ENCODE data around the gene SSRP1.

Gene SSRP1

DNA sequence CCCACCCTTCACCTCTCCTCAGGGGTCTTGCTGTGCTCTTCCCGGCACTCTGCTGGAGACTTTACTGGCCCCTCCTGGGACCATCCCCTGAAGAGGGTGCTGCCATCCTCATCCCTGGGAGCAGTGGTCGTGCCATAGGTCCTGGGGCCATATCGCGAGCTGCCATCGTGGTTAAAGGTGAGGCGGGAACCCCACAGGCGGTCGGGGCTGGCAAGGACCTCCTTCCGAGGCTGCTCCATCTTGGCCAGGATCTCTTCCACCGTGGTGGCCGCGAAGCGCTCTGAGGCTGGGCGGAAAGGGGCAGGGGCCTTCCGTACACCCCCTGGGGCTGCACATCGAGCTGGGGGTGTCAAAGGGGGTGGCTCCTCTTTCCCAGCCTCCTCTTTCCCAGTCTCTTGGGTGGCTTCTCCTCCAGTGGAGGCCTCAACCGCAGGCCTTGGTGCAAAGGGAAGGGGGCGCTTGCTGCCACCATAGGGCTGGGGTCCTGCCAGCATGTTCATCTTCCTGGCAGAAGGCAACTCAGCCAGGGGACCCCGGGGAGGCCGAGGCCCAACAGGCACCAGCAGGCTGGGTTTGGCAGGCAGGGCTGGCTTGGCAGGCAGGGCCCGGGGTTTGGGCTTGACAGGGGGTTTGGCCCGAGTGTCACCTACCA, 15.5 kb downstream of the SSRP1 start:
- no peak for DNase-seq (ENCODE audit: extremely low read depth in 1 of 2, low read depth in 1 of 2)

DNA sequence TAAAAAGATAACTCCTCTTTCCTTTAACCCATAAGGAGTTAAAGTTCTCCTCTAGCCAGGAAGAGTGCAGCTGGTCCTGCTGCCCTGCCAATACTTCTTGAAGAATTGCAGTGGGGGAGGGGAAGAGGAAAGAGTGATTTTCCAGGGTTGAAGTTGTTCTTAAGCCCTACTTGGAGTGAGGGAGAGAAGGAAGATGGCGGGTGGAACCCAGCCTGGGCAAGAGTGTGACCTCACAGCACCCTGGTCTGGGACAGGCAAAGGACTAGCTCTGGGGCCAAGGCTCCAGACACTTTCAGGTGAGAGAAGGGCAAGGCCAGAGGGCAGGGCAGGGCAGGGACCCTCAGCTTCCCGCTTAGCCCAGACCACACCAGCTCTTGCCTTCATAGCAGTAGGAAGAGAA, 17.5 kb downstream of the SSRP1 start:
- no peak for DNase-seq (ENCODE audit: extremely low read depth in 1 of 2, low read depth in 1 of 2)

DNA sequence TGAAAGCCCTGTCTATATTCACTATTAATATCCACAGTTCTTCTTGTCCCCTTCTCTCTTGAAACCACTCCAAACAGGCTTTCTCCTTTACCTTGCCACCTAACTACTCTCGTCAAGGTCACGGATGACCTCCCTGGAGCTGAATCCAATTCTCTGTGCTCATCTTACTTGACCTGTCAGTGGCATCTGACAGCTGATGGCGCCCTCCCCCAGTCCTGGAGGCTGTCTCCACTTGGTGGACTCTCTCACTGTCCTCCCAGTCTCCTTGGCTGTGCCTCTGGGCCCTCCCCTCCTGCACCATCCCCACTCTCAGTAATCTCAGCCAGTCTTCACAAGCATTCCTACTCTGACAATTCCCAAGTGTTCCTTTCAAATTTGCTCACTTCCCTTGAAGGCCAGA, 19.7 kb downstream of the SSRP1 start:
- DNase-seq (ENCODE audit: extremely low read depth in 1 of 2, low read depth in 1 of 2) = no peak

DNA sequence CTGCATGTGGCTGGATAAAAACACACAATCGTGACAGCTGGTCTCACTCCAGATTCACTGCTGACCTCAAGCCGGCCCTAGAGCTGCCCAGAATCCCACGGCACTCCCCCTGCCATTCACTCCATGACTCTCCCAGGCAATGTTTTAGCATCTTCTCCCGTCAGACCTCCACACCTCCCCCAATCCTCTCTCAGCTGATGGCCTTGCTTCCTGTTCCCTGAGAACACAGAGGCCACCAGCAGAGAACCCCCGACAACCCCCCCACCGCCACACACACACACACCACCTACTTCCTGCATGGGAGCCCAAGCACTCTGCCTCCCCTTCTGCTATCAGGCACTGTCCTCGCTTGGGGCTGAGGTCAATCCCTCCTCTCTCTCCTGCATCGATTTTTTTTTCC, 20.2 kb downstream of the SSRP1 start:
- no peak for DNase-seq (ENCODE audit: extremely low read depth in 1 of 2, low read depth in 1 of 2)

DNA sequence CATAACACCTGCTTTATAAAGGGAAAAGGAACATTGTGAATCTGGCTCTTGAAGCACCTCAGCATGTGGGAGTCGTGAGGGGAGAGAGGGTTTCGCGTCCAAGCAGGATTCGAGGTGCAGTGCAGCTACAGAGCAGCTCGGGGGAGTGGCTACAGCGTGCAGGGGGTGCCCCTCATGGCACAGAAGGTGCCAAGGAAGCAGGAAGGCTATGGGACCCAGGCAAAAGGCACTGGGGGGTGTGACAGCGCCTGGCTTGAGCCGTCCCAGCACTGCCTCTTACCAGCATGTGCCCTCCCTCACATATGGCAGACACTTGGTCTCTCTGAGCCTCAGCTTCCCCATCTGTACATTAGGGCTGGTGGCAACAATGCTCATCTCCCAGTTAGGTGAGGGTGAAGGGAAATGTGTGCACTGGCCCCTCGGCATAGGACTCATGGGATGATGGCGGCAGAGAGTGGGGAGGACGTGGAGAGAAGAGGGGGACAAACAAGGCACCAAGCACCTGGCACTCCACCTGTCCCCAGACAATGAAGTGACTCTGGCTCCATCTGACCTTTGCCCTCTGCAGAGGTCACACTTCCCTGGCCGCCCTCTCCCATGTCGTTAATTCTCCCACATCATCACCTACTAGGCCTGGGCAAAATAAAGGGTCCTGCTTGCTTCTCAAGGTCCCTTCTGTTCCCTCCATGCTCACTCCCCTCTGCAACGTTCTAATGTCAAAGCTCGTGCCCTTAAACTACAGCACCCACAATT, 21.3 kb downstream of the SSRP1 start:
- no peak for DNase-seq (ENCODE audit: extremely low read depth in 1 of 2, low read depth in 1 of 2)

DNA sequence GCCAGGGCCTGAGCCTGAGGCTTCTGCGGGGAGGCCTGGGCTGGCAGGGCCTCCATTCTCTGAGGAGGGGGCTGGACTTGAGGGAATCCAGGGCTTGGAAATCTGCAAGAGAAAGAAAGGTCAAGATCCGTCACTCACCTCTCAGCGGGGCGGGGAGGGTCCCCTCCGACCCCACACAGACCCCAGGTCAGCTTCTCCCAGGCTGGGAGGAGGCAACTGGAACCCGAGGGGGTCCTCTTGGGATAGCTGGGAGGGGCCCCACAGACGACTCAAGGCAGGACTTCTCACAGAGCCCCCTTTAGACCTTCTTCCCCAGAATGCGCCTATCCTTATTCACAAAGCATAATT, 21.9 kb downstream of the SSRP1 start:
- DNase-seq (ENCODE audit: extremely low read depth in 1 of 2, low read depth in 1 of 2) = no peak

DNA sequence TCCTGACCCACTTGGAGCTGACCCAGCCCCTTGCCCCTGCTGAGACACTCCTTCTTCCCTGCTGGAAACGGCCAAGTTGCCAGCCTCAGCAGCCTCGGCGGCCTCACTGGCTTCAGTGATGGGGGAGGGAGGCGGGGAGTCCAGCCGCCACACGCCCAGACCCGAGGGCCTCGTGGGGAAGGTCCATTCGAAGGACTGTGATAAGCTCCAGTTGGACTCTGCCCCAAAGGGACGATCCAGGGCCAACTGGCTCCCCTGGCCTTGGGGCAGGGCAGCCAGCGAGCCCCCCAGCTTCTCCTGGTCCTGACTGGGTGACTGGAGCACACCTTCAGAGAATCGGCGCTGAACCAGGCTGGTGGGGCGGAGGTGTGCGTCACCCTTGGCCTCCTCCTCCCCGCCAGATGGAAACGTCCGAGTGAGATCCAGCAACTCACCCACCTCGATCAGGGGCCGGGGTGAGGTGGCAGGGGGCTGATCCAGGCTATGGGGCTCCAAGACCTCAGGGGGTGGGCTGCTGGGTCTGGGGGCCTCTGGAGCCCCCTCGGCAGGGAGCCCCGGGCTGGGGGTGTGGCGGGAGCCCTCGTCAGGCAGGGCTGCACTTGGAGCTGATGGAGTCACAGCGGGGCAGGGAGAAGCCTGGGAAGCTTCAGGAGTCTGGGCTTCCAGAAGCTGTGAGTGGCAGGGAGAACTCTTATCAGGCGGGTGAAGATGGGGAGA, 22.5 kb downstream of the SSRP1 start:
- DNase-seq (ENCODE audit: extremely low read depth in 1 of 2, low read depth in 1 of 2) = no peak

DNA sequence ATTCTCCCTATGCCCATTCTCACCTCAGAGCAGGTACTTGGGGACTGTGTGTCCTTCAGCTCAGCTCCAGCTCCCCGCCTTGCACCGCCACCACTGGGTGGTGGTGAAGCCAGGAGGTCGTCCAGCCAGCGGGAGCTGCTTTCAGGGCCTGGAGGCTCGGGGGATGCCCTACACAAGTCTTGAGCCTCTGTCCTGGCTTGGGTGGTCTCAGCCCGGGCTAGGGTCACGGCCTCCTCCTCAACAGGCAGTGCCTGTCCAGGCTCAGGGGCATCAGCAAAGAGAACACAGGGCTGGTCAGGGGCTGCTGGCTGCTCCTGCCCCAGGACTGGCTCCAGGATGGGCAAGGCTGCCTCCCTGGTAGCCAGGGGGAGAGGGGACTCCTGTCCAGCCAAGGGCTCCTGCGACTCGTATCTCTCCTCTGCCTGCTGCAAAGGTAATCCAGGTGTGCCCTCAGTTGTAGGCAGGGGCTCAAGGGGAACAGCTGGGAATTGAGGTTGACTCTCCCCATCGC, 23.1 kb downstream of the SSRP1 start:
- DNase-seq (ENCODE audit: extremely low read depth in 1 of 2, low read depth in 1 of 2) = no peak

DNA sequence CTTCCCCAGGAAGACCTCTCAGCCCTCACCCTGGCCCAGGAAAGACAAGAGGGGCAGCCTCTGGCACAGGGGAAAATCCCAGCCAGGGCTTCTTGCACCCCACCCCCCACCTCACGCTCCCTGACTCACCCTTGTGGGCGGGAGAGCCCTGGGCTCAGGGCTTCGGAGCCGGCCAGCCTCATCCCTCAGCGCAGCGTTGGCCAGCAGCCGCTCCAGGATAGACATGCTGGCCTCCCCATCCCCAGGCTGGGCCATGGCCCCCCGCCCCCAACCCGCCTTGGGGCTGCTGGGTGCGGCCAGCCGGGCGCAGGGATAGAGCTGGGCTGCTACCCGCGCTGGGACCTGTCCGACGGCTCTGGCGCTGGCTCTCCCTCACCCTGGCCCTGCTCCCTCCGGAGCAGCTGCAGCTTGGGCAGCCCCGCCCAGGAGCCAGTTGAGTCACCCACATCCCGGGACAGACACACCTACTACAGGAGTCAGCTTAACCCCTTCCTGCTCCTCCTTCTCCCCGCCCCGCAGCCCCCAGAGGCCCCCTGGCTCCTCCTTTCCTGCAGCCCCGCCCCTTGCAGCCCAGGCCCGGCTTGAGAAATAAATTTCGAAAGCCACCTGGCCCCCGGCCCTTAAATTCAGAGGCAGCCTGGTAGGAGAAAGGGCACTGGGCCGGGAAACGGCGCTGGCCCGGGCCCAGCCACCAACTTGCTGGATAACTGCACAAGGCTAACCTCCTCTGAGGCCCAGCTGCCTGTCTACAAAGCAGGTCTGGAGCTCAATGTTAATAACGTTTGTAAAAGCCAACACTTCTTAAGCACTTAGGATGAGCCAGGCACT, 24.4 kb downstream of the SSRP1 start:
- DNase-seq (ENCODE audit: extremely low read depth in 1 of 2, low read depth in 1 of 2) = no peak

DNA sequence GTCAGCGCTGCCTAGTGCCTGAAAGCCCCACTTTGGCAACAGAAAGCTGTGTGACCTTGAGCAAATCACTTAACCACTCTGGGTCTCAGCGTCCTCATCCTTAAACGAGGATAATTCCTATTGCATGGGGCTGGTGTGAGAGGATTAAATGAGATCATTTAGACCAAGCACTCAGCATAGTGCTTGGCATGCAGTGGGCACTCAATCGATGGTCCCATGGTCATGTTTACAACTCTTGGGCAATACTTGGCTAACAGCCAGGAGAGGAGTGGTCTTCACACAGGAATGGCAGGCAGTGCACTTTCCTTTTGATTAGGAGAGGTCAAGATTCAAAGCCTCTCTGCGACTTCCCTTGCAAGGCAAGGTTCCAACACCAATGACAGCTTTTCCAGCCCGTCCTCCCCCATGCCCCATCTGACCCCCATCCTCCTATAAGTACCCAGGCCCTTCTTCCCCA, 25.0 kb downstream of the SSRP1 start:
- DNase-seq (ENCODE audit: extremely low read depth in 1 of 2, low read depth in 1 of 2) = no peak

DNA sequence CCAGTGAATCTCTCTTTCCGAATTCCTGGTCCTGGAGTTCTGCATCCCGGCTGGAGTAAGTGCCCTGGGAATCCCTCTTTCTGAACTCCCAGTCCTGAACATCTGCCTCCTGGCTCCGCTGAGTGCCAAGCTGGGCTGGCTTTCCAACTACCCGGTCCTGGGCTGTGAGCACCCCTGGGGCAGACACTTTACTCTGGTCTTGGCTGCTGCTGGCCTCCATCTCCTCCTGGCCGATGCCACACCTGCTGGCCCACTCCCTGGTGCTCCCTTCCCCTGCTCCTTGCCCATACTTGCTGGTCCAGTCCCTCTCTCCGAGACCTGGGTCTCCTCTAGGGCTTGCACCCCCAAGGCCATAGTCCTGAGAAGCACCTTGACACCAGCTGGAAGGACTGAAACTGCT, 25.6 kb downstream of the SSRP1 start:
- no peak for DNase-seq (ENCODE audit: extremely low read depth in 1 of 2, low read depth in 1 of 2)

DNA sequence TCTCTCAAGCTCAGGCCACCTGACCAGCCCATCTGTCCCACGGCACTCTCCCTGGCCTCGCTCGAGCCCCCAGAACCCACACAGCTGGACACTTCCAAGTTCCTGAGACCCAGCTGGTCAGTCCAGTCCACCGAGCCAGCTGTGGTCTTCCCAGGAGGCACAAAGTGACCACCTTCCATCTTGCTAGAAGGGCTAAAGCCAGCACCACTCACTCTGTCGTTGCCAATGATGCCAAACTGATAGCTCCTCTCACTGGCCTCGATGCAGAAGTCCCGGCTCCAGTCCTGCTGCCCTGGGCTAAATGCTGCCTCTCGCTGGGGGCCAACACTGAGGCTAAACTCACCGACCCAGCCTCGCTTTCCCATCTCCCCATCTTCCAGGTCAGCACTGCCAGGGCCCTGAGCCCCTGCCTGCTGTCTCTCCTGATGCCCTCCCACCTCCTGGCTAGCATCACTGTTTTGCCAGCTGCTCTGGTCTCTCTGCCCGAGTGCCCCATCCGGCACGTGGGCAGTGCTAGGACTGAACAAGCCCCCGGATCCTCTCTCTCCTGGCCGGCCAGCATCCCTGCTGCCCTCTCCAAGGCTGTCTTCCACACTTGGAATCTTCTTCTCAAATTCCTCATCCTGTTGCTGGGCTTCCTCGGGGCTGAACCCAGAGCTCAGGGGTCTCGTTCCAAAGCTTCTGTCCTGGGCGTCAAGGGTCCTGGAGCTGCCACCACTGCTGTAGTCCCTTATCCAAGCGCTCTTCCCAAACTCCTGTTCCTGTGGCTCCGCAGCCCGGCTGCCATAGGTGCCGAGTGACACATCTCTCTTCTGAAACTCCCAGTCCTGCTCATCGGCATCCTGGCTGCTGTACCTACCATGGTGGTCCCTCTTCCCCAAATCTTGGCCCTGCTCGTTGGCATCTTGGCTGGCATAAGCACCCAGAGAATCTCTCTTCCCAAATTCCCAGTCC, 26.3 kb downstream of the SSRP1 start:
- no peak for DNase-seq (ENCODE audit: extremely low read depth in 1 of 2, low read depth in 1 of 2)

DNA sequence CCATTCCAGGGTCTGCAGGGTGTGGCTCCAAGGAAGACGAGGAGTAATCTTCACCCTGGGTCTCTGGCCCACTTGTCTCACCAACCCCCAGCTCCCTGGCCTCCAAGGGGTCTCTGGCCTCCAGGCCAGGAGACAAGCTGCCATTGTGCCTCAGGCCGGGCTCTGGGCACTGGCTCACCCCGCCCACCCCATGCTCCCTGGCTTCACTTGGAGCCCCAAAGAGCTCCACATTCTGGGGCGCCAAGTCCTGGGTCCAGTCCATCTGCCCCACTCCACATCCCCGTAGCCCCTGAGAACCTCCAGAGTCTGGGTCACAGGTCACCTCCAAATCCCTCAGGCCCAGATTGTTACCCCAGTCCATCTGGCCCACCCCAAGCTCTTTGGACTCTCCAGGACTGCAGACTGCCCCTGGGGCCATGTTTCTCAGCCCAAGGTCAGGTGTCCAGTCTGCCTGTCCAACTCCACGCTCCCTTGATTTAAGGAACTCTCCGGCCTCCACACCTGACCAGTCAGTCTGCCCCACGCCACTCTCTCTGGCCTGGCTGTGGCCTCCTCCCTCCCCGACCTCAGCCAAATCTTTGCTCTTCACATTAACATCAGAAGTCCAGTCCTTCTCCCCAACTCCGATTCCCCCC, 27.1 kb downstream of the SSRP1 start:
- no peak for DNase-seq (ENCODE audit: extremely low read depth in 1 of 2, low read depth in 1 of 2)

DNA sequence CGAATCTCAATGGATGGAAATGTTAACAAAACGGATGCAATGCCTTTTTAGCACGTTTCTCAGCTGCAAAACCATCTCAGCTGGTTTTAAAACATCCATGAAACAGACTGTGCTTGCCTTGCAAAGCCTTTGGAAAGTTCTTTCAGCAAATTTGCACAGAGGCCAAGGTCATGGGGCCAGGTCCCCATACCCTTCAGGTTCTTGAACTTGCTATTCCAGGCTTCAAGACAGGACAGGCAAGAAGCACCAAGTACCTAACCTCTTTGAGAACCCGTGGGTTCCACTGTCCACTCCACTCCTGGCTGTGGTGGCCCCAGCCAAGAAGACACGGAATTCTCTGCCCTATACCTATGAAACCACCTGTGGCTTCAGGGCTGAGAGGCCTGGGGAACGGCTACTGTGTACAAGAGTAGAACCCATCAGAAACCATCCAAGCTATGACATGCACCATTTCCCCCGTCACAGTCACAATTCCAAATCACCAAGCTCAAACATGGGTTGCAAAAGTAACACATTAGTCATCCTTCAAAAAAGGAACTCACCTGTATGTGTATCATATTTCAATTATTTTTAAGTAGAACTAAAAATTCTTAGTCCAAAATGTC, 27.9 kb downstream of the SSRP1 start:
- DNase-seq (ENCODE audit: extremely low read depth in 1 of 2, low read depth in 1 of 2) = no peak

DNA sequence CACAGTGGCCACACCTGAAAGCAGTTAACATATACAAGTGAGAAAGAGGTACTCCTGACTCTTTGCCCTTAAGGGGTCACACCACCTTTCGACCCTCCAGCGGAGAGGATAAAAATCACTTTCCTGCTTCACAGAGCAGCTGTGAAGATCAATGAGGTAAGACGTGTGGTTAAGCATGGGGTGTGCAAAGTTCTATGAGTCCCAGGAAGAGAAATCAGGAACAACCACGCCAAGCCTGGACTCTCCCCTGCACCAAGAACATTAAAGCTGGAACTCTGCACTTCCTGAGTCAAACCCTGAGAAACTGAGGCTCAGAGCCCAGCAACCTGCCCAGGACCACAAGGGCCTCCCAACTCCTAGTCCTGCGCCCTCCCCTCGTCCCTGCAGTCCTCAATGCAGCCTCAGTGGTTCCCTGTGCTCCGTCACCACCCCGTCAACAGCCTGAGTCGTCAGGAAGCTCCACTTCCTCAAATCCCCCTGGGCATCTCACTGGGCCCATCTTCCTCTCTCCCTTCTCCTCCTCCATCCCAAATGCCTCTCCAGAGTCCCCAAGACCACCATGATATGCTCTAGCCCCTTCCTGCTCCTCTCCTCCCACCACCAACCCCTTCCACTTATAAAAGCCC, 28.6 kb downstream of the SSRP1 start:
- DNase-seq (ENCODE audit: extremely low read depth in 1 of 2, low read depth in 1 of 2) = no peak

DNA sequence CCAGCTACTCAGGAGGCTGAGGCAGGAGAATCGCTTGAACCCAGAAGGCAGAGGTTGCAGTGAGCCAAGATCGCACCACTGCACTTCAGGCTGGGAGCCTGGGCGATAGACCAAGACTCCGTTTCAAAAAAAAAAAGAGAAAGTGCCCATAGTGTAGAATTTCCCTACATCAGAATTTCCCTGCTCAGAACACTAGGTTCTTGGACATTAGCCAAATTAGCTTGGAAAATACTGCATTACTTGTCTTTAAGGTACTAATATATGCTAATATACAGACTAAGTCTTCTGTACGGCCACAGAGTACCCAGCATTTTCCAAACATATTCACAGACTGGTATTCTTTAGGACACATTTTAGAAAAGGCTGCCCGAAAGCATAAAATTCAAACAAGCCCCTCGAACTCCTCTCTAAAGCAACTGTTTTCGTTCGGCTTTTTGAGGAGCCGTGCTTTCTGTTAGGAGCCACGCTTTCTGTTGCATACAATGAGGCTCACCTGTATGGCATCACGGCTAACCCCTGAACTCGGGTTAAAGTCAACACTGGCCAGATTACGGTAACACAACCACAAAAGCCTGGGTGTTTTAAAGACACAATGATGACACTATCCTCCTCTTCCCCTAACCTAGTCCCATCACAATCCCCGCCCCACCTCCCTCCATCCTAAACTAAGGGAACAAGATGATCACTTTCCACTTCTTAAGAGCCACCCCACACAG, 29.4 kb downstream of the SSRP1 start:
- DNase-seq (ENCODE audit: extremely low read depth in 1 of 2, low read depth in 1 of 2) = no peak

DNA sequence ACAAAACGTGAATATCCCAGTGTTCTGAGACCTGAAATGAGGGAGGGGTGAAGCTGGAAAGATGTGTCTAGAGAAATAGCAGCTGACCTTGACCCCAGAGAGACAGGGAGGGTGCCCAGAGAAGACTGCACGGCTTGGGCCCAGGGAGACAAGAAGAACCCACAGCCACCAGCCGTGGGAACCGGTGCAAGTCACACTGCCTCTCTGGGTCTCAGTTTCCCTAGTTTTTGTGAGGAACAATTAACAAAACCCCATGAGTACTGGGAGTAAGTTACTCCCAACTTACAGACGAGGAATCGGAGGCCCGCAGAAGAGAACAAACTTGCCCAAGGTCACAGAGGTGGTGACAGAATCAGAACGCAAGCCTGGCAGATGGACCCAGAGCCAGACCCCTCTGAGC, 30.2 kb downstream of the SSRP1 start:
- DNase-seq (ENCODE audit: extremely low read depth in 1 of 2, low read depth in 1 of 2) = no peak

DNA sequence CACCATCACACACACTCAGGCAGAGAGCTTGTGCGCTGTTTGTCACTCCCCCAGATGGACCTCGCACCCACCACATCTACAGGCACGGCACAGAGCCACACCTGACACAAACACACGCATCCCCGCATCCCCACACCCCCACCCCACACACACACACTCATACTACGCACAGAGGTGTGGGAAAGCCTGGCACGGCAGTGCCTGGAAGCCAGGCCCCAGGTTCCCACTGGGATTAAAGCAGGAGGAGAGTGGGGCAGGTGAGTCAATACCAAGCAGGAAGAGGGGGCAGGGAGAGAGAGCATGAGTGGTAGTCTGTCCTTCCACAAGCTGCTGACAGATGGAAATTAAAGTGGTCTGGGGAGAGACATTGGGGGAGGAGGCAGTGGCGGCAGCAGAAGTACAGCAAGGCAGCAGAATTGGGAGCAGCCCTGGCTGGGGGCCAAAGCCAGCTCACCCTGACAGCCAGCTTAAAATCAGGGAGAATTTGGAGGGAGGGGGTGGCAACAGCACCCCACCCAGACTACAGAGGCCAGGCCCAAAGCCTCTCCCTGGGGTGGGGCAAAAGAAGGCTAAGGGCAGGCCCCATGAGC, 31.6 kb downstream of the SSRP1 start:
- no peak for DNase-seq (ENCODE audit: extremely low read depth in 1 of 2, low read depth in 1 of 2)

All from activated CD8-positive, alpha-beta memory T cell treated with anti-CD3 and anti-CD28 coated beads for 1 hour (primary cell).